Stimulated activated CD4-positive, alpha-beta T cell treated with anti-CD3 and anti-CD28 coated beads, Interleukin-12 subunit alpha, Interleukin-12 subunit beta, amount 100 ng/mL, for 4 hours (primary cell): ENCODE results near the gene CCDC91.
"Not testable (repeated sequence)": the region's sequence is repeated elsewhere in the genome, so short reads cannot be mapped to it uniquely, and the experiment has no call there.

Experiments
- DNase-seq: peaks from one replicate; pipeline ENCODE4 v3.0.0-alpha.2; 2020

CCDC91 gene

DNA sequence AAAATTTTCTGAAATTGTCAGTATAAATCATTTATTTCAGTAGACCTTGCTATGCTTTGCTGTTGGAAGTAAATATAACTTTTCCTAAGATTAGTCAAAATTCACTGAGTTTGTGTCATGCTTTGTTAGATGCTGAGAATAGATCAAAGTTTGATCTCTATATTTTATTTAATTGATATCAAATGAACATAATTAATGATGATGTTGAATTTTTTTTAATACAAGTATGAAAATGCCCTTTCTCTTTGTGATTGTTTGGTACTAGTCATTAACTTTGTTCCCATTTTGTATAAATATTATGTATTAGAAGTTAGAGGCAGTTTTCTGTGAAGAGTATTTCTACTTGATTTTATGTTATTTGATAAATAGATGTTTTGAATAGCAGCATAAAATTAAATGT lies 45.7 kb downstream of the CCDC91 start:
- DNase-seq = no peak

DNA sequence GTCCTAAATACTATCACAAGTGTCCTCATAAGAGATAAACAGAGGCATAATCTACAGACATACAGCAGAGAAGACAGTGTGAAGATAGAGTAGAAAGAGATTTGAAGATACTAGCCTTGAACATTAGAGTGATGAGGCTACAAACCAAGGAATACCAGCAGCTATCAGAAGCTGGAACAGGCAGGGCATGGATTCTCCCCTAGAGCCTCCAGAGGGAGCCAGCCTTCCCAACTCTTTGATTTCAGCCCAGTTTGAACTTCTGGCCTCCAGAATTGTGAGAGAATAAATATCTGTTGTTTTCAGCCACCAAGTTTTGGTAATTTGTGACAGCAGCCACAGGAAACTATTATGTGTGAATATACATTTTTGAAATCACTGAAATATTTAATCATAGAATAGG lies 47.2 kb downstream of the CCDC91 start:
- no peak for DNase-seq

DNA sequence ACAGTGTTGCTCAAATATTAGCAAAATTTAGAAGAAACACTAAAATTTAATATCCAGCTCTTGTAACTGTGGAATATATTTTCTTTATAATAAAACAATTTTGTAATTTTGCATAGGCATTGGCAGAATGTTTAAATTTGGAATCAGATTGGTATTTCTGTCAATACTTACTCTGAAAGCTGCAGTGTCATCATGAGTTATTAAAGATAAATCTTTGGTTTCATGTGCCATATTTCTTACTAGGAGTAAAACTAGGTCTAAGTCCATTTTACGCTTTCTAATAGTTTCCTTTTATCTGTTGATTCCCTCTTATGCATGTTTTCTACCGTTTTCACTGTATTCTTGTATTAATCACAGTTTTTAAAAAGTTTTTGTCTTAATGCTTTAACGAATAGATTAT lies 49.7 kb downstream of the CCDC91 start:
- no peak for DNase-seq

DNA sequence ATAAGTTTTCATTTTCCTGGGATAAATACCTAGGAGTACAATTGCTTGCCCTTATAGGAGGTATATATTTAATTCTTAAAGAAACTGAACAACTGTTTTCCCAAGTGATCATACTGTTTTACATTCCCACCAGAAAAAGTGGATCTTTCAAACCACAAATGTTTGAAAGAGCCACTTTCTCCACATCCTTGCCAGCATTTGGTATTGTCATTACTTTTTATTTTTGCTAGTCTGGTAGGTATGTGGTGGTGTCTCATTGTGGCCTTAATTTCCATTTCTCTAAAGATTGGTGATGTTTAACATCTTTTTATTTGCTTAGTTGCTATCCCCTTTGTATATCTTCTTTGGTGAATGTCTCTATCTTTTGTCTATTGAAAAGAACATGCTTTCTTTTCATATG lies 50.6 kb downstream of the CCDC91 start:
- no peak for DNase-seq

DNA sequence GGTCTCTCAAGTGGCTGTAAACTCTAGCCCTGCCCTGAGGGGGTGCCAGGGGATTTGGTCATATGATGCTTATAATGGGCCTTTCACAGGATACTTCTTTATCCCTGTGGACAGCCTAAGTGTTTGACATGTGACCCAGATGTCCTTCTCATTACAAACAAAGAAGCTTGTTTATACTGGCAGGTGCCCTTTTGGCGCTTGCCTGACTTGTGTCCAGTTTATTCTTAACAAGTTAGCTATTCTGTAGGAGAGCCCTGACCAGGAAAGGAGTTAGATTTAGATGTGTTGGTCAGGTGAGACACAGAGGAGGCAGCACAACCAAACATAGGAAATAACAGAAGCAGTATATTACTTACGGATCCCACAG lies 51.9 kb downstream of the CCDC91 start:
- DNase-seq = no peak

DNA sequence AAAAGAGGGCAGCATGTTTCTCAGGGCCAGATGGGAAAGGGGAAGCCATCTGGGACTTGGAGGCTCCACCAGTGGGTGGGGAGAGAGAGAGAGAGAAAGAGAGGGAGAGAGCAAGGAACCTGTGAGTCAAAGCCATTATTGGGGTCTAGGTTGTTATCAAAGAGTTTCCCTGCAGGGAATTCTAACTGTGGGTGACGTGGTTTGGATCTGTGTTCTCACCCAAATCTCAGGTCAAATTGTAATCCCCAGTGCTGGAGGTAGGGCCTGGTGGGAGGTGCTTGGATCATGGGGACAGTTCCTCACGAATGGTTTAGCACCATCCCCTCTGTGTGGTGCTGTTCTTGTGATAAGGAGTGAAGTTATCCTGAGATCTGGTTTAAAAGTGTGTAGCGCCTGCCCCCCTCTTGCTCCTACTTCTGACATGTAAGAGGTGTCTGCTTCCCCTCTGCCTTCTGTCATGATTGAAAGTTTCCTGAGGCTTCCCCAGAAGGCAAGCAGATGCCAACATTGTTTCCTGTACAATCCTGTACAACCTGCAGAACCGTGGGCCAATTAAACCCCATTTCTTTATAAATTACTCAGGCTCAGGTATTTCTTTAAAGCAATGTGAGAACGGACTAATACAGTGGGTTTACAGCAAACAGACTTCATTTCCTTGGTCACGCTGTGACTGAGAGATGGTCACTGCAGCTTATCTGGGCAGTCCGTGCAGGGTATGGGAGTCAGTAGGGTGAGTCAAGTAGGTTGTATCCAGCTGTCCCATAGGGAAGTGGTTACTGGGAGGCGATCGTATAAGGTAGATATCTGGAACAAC lies 52.4 kb downstream of the CCDC91 start:
- no peak for DNase-seq

DNA sequence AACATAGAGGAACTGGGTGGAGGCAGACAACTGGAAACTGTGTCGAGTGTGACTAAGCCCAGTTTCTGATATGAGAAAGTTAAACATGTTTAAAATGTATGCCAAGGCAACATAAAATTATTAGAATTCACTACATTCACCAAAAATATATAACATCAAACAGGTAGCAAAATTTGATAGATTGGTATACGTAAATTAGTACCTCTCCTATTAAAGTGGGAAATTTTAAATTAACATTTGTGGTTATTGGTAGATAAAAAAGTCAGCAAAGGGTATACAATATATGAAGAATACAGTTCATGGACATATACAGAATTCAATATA lies 53.0 kb downstream of the CCDC91 start:
- DNase-seq = no peak

DNA sequence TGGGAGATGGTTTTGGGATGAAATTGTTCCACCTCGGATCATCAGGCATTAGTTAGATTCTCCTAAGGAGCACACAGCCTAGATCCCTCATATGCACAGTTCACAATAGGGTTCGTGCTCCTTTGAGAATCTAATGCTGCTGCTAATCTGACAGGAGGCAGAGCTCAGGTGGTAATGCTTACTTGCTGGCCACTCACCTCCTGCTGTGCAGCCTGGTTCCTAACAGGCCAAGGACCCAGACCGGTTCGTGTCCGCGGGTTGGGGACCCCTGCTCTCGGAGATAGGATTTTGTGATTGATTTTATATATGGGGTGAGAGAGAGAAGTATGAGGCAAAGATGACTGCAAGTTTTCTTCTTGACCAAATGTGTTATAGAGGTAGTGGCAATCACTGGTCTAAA lies 57.5 kb downstream of the CCDC91 start:
- DNase-seq = no peak

DNA sequence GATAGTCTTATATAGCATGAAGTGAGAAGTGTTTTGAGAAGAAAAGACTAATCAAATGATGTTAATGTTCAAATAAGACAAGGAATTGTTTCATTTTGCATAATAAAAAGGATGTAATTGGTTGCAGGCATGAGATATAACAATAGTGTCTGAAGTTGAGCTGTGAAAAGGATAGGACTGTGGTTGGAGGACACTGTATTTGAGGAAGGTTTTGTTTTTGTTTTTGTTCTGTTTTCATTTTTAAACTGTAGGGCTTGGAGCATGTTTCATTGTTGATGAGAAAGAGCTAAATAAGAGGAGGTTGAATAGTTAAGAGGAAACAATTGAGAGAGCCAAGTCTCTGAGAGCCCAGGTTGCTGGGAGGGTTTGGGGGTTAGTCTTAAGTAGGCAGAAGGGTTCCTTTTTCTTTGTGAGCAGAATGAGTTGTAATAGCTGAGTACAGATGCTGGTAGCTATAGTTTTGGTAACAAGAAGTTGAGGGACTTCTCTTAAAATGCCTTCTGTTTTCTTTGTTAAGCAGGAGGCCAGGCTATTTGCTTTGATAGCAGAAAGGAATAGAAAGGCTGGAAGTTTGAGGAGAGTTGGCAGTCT lies 58.4 kb downstream of the CCDC91 start:
- DNase-seq = no peak

DNA sequence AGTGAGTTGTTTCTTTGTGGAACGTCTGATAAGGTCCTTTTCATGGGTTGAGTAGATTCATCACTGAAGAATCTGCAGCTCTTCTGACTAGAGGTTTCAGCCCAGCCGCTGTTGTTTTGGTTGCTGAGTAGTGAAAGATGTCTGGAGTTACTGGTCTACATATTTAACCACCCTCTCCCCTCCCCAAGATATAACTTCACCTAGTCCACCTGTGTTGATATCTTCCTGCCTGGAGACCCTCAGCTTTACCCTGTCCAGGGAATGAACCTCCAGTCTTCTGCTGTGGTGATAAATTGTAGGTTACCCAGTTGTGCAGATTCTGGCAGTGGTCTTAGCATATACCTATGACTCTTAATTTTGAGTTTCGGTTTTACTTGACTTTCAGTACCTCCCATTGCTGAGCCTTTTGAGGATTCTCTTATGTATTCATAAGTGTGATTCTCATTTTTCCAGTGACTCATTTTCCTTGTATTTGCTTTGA lies 62.9 kb downstream of the CCDC91 start:
- DNase-seq = peak; percentile 38

DNA sequence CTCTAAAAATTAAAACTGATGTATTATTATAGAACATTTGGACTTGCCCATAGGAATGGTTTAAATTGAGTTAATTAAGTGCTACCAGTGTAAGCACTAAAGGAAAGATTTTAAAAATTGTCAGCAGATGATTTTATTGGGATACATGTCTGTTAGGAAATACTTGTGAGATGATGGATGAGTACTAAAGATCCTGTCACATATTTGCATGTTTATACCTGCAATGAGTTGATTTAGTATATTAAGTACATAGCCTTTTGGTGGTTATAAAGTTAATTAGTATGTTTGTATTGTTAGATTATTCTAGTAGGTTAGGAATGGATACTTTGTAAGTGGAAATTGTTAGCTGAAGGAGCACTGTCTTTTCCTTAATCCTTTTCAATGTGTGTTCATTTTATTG lies 67.2 kb downstream of the CCDC91 start:
- DNase-seq = no peak

DNA sequence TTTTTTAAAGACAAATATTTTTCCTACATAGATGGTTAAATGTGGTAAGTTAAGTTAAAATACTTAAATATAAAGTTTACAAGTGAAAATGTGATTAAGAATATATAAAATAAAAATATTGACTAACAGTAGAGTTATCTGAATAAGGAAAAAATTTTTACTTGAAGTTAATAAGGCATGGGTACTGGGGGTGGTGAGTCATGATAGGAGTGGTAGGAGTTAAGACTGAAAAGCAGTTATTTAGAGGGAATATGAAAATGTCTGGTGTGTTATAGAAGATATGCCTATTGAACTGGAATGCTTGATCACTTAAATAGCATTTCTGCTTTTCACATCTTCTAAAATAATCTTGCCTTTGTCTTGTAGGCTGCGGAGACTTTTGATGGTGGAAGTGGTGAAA lies 68.7 kb downstream of the CCDC91 start:
- DNase-seq = no peak

DNA sequence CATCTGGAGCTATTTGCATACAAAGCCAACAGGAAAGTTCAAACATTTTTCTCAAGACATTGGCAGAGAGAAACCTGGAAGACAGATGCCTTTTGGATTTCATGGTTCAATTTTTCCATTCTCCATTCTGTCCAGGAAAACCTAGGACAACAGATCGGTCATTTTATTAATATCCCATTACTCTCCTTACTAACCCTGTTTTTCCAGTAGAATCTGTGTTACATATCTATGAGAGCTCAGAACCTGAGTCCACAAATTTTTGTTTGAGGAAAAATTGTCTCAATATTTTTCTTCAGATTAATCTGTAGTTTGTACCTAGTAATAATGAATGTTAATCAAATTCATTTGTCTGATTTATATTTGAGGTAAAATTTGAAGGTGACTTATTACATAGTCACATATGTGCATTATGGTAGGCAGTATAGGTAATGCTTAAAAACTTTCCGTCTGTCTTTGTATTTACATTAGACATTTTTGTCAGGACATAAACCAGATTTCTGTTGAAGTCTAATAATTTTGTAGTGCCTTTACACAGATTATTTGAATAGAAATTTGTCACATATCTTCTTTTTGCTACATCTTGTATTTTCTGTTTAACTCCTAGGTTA lies 75.3 kb downstream of the CCDC91 start:
- no peak for DNase-seq

DNA sequence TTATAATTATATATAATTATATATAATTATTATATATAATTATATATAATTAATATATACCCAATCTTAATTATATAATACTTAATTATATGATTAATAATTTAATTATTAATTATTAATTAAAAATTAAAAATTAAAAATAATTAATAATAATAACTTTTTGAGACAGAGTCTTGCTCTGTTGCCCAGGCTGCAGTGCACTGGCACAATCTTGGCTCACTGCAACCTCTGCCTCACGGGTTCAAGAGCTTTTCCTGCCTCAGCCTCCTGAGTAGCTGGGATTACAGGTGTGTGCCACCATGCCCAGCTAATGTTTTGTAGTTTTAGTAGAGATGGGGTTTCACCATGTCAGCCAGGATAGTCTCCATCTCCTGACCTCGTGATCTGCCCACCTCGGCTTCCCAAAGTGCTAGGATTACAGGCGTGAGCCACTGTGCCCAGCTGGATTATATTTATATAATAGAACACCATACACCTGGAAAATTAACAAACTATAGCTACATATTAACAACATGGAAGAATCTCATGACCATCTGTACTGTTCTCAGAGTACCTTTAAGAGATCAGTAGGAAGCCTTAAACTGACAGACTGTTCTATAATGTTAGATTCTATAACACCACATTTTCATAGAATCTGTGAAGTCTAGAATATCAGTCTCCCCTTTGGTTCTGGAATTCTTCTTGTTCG lies 77.8 kb downstream of the CCDC91 start:
- not testable (repeated sequence) for DNase-seq

DNA sequence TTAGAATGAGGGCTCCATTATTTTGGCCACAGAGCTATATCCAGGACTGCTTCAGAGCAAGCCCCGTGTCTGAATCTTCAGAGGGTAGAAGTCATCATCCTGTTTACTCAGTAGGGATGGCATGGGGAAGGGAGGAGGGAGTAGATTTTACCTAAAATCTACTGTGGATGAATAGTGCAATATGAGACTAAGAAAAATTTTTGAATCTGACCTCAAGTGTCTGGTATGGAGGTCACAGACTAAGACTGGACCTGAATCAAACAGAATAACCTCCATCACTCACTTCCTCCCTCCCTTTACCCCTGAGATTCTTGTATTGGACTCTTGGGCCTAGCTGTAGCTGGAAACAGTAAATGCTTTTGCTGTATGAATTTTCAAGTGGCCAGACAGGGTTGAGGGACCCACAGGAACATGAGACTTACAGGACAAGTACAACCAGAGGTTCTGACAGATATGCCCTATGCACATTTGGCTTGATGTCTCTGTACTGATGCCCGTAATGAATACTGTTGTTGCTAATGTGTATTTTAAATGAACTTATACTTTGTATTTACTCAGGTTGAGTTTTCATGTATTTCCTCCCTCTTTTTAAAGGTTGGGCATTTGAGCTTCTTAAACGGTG lies 78.5 kb downstream of the CCDC91 start:
- no peak for DNase-seq

DNA sequence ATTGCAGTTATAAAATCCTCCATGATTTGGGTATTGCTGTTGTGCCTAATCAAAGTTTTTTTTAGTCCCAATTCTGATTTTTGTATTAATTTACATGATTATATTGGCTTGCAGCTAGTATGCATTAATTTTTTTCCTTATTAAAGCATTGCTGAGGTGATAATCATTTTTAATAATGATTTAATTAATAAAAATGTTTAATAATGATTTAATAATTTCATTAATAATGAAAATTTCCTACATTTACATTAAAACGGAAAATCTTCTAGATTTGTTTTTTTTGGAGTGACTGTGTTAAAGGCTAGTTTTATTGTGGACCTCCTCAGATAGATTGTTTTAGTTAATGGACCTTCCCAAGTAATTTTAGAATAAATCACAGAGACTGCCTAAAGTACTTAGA lies 79.6 kb downstream of the CCDC91 start:
- no peak for DNase-seq

DNA sequence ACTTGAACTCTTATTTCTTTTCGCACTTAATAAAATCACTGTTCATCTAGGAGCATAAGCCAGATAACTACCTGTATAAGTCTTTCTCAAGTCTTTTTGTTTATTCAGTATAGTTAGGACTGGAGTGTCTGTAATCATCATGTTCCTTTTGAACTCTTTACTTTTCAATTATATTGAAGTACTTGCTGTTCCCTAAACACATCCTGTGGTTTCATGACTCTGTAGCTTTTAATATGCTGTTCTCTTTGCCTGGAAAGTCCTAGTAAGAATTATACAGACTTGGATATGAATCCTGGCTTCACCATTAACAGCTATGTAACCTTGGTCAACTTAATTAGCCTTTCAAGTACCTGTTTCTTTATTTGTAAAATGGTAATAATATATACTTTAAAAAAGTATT lies 88.2 kb downstream of the CCDC91 start:
- DNase-seq = no peak

DNA sequence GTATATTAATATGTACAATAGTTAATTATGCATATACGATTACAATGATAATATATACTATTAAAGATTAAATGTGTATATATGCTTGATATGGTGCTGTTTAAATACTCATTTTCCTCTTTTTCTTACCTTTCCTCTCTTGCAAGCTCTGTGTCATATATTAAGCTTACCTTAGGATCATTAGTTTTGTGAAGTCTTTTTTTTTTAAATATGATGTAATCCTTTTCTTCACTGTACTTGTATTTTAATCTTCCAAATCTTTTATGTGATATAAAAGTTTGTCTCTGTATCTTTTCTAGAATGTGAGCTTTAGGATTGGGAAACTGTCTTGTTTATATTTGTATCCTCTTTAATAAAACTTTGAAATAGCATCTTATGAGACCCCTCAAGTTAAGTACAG lies 88.7 kb downstream of the CCDC91 start:
- DNase-seq = no peak

DNA sequence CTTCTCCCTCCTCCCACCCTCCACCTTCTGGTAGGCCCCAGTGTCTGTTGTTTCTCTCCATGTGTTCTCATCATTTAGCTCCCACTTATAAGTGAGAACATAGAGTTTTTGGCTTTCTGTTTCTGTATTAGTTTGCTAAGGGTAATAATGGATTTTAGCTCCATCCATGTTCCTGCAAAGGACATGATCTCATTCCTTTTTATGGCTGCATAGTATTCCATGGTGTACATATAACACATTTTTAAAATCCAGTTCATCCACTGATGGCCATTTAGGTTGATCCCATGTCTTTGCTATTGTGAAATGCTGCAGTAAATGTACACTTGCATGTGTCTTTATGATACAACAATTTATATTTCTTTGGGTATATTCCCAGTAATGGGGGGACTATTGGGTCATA lies 96.1 kb downstream of the CCDC91 start:
- DNase-seq = no peak

DNA sequence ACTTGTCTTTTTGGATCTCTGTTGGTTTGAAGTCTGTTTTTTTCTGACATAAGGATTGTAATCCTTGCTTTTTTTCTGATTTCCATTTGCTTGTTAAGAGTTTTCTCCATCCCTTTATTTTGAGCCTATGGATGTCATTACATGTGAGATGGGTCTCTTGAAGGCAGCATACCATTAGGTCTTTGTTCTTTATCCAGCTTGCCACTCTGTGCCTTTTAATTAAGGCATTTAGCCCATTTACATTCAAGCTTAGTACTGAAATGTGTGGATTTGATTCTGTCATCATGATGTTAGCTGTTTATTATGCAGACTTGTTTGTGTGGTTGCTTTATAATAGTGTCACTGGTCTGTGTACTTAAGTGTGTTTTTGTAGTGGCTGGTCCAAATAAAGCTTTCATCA lies 100.0 kb downstream of the CCDC91 start:
- no peak for DNase-seq

DNA sequence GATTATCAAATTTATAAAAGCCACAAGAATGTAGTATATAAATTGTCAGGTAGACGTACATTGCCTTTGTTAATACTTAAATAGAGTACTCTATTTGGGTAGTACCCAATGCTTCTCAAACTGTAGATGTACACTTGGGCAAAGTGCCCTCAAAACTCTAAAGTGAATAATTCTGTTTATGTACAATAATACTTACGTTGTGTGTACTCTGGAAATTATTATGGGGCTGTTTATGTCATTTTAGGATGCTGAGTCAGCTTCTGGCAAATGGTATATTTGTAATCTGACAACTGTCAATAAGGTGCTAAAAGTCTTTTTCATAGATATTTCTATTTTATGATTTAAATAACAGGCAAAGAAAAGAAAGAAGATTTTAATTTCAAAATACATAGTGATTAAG lies 102.4 kb downstream of the CCDC91 start:
- DNase-seq = no peak

DNA sequence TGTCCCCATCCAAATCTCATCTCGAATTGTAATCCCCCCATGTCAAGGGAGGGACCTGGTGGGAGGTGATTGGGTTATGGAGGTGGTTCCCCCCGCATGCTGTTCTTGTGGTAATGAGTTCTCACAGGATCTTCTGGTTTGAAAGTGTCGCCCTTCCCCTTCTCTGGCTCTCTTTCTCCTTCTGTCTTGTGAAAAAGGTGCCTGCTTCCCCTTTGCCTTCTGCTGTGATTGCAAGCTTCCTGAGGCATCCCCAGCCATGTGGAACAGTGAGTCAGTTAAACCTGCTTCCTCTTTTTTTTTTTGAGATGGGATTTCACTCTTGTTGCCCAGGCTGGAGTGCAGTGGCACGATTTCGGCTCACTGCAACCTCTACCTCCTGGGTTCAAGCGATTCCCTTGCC lies 104.0 kb downstream of the CCDC91 start:
- DNase-seq = no peak

DNA sequence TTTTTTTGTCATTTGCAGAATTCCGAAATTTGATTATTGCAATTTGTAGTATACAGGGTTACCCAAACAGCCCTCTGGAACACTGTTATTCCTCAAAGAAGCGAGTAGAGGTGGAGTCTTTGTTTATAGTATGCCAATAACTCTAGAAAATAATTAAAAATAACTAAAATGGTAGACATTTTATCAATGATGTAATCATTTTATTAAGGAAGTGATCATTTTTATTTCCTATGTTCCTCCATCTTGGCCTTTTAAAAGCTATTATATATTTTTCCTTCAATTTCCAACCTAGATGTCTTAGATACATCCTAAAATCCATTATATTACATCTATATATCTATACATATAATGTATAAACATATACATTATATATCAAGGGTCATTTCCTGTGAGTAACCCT lies 106.0 kb downstream of the CCDC91 start:
- no peak for DNase-seq

DNA sequence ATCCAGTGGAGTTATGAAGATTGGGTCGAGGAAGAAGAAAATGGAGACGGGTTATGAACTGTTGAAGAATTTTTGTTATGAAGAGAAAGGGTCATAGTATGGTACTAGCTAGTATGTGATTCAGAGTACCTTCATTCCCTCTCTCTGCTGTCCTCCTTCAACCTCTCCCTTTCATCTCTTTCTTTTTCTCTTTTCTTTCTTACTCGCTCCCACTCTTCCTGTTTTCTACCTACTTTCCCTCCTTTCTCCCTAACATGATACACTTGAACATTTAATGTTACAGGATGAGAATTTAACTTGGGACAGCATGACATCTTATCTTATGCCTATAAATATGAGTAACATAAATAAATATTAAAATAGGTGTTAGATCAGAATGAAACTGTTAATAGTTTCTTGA lies 112.9 kb downstream of the CCDC91 start:
- DNase-seq = no peak
